ENCODE results near the gene KCTD13.

KCTD13 gene

GRCh38 chr16:29907973-29908372 lies 18.1 kb downstream of the KCTD13 start:
- no peak for TF ChIP-seq CTCF (IDR thresholded peaks at IDR 0.05)
- Histone ChIP-seq H3K4me3 (ENCODE audit: low read depth in 1 of 2, low read length in 1 of 2) (no peak overlapping the region), H3K27ac (no peak overlapping the region), H3K9me3 (no peaks in the 10 kb centered on the region), H3K27me3 (no peaks in the 10 kb centered on the region), H3K36me3 (peaks cover 46% of the 10 kb centered on the region), H3K4me1 (ENCODE audit: control insufficient read depth in 1 of 2, insufficient read depth in 1 of 2, low read depth in 1 of 2, low read length in 1 of 2) (no peaks in the 10 kb centered on the region)

GRCh38 chr16:29906520-29907244 lies 19.3 kb downstream of the KCTD13 start:
- Histone ChIP-seq H3K4me3 (ENCODE audit: low read depth in 1 of 2, low read length in 1 of 2) (no peak overlapping the region), H3K27me3 (peaks cover 6% of the 10 kb centered on the region), H3K27ac (no peak overlapping the region), H3K9me3 (no peaks in the 10 kb centered on the region), H3K4me1 (ENCODE audit: control insufficient read depth in 1 of 2, insufficient read depth in 1 of 2, low read depth in 1 of 2, low read length in 1 of 2) (no peaks in the 10 kb centered on the region), H3K36me3 (peaks cover 43% of the 10 kb centered on the region)
- no peak for TF ChIP-seq CTCF (IDR thresholded peaks at IDR 0.05)

DNA sequence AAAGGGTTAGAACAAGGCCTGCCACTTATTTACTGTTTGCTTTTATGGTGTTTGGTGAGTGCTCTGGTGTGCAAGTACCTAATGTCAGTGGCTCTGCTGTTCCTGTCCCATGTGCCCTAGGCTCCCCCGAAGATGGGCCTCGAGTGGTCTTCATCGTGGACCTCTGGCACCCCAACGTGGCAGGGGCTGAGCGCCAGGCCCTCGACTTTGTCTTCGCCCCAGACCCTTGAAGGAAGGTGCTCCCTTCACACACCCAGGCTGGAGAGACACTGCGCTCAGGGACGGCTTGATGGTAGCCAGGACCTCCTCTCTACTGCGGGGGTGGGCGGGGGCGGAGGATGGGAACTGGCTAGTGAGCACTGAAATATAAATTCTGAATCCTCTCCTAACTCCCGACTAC lies 20.4 kb downstream of the KCTD13 start:
- H3K4me3 ChIP-seq (ENCODE audit: low read depth in 1 of 2, low read length in 1 of 2): no peak overlapping the region

GRCh38 chr16:29904947-29905346 lies 21.1 kb downstream of the KCTD13 start:
- H3K27me3 ChIP-seq: peaks cover 24% of the 10 kb centered on the region
- H3K36me3 ChIP-seq: peaks cover 29% of the 10 kb centered on the region
- no peak overlapping the region for H3K4me3 ChIP-seq (ENCODE audit: low read depth in 1 of 2, low read length in 1 of 2)
- H3K27ac ChIP-seq: no peak overlapping the region
- H3K9me3 ChIP-seq: no peaks in the 10 kb centered on the region
- TF ChIP-seq CTCF (IDR thresholded peaks at IDR 0.05): no peak
- H3K4me1 ChIP-seq (ENCODE audit: control insufficient read depth in 1 of 2, insufficient read depth in 1 of 2, low read depth in 1 of 2, low read length in 1 of 2): peaks cover 6 to 8% of the 10 kb centered on the region in 2 experiments

More for the DNA sequence above, 20.4 kb downstream of the KCTD13 start:
- H3K27me3 ChIP-seq: peaks cover 17% of the 10 kb centered on the region
- H3K9me3 ChIP-seq: no peaks in the 10 kb centered on the region
- peaks cover under 1 to 2% of the 10 kb centered on the region in 2 experiments for H3K4me1 ChIP-seq (ENCODE audit: control insufficient read depth in 1 of 2, insufficient read depth in 1 of 2, low read depth in 1 of 2, low read length in 1 of 2)
- TF ChIP-seq CTCF (IDR thresholded peaks at IDR 0.05): no peak
- no peak overlapping the region for H3K27ac ChIP-seq
- peaks cover 33% of the 10 kb centered on the region for H3K36me3 ChIP-seq

DNA sequence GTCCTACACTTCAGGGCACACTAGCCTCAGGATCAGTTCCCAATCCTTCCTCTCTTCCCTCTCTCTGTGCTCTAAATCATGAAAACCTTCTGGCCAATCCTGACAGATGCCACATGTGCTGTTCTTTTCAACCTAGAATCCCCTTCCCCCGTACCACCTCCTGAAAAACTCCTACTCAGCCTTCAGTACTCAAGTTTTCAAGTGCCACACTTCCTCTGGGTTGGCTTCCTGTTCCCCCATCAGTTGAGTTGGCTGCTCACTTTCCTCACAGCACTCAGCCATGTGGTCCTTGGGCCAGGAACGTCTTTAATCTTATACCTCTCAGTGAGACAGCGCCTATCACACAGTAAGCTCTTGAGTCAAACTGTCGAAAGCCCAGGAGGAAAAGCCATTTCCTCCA lies 22.4 kb downstream of the KCTD13 start:
- Histone ChIP-seq H3K9me3 (no peaks in the 10 kb centered on the region), H3K27me3 (peaks cover 37% of the 10 kb centered on the region), H3K27ac (no peak overlapping the region), H3K36me3 (peaks cover 22% of the 10 kb centered on the region), H3K4me1 (ENCODE audit: control insufficient read depth in 1 of 2, insufficient read depth in 1 of 2, low read depth in 1 of 2, low read length in 1 of 2) (peaks cover 6 to 14% of the 10 kb centered on the region in 2 experiments), H3K4me3 (ENCODE audit: low read depth in 1 of 2, low read length in 1 of 2) (no peak overlapping the region)
- no peak for TF ChIP-seq CTCF (IDR thresholded peaks at IDR 0.05)

All from neutrophil (primary cell).